ENCODE results near the gene WBP2NL. TPM values are rescaled to one million over a fixed set of nuclear protein-coding genes. Genes with fewer than 3 reads are reported as not detected.

The WBP2NL gene, protein sequence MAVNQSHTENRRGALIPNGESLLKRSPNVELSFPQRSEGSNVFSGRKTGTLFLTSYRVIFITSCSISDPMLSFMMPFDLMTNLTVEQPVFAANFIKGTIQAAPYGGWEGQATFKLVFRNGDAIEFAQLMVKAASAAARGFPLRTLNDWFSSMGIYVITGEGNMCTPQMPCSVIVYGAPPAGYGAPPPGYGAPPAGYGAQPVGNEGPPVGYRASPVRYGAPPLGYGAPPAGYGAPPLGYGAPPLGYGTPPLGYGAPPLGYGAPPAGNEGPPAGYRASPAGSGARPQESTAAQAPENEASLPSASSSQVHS
- total RNA-seq, result not detected in 2 replicates

DNA sequence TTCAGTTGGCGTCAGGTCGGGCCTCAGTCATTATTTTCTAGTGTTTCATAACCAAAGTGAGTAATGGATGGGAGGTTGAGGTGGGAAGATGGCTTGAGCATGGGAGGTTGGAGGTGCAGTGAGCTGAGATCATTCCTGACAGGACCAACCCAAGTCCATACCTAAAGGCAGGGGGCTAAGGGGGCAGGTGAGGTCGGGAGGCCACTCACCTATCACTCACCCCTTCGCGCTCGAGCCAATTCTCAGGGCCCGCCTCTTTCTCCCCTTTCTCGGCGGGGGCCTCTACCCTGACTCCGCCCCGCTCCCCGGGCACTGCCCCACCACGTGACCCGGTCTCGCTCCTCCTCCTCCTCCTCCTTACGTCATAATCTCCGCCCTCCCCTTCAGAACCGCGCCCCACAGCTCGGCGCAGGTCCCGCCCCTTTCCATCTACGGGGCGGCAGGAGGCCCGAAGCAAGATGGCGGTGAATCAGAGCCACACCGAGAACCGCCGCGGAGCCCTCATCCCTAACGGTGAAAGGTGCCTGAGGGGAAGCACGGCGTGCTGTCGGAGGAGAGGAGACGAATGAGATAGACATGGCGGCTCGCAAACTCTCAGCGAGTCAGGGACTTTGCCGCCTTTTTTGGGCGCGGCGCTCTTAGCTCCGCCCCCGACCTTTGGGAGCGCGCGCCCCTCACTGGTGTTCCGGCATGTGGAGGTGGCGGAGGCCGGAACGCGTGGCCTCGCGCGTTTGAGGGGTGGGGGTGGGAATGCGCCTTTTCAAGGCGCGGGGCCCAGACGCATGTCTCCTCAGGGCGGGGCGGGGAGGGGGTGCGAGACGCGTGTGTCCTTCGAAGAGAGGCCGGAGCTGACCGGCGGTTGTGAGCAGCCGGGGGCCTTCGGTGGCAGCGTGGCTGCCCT is at the start of gene WBP2NL:
Gene WBP2NL, plus strand, starts transcription at position 428 of the 901 bp plus-strand sequence. Its CDS starts 31 bp downstream, at position 459.

DNA sequence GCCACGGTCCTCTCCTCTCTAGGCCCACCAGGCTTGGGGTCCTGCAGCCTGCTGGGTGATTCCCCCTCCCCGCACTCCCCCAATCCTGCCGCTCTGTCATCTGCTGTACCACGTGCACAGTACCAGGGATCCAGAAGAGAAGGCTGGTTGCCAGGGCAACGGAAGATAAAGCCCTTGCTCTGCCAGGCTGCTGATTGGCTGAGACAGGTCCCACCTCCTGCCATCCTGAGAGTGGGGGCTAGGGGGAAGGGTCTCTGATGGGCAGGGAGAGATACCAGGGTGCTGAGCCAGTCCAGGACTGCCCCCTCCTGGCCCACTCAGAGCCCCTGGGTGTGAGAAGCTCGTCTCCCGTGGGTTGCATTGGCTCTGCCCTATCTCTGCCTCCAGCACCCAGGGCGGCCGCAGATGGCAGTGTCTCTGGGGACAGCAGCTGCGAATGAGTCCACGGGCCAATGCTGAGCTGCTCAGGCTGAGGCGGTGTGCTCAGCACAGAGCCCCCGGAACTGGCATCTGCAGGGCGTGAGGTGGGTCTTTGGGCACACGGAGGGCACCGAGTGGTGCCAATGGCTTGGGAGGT is 46.6 kb upstream of the WBP2NL start, which contains the start of gene SMIM45:
Gene SMIM45, plus strand, starts transcription at position 253 of the 577 bp plus-strand sequence.

DNA sequence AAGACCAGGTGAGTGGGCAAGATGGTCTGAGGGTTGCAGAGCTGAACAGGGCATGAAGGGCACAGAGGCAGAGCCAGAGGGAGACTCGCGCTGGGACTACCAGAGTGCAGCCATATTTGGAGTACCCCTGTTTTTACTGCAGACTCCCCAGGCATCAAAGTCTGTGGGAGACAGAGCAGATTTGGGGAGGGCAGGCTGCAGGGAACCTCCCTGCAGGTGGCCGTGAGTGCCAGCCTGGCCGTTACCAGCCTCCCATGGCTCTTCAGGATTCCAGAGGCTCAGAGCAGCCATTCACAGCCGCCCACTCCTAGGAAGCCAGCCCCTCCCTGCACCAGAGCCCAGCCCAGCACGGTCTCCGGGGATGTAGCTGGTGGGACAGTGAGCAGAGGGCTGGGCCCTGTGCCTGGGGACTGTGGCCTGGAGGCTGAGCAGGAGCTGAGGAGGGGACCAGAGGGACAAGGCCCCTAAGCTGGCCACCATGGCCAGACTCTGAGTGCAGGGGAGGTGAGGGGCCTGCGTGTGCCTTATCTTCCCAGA is 29.4 kb upstream of the WBP2NL start, which contains the start of gene SEPTIN3:
Gene SEPTIN3, plus strand, starts transcription at position 334 of the 537 bp plus-strand sequence. CDS start 2,050 bp downstream, outside the sequence.

DNA sequence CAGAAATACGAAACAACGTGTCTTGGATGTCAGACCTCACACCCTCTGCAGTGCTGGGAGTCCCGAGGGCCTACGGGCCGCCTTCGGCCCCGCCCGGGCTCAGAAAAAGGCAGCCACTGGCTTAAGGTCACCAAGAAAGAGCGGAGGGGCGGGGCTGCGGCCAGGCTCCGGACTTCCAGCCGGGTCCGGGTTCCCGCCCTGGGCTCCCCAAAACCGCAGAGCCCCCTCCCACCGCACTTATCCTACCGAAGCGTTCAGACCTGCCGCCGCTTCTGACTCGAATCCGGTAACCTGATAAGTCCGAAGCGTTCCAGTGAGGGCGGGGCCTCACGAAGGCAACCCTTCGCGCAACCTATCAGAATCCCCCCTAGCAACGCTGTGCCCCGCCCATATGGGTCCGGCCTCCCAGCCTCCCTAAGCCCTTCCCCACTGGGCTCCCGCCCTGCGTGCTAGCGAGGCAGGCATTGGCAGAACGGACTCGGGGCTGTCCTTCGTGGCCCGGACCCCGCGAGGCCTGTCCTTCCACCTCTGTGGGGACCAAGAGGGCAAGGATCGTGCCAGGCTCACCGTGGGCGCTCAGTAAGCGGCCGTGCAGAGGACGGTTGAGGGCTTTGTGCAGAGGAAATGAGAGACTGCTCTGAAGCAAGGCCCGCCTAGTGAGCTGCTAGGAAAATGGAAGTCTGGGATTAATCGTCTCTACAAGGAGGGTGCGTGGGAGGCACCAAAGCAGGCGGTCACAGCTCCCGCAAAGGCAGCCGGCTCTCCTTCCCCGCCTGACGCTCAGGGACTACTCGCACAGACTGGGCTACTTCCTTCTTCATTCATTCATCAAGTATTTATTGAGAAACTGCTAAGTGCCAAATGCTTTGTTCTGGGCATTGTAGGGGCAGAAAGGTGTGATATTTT is 72.2 kb downstream of the WBP2NL start, which contains the start of gene NAGA:
Gene NAGA, minus strand, starts transcription at position 296 of the 906 bp plus-strand sequence. CDS start 515 bp downstream, outside the sequence.

DNA sequence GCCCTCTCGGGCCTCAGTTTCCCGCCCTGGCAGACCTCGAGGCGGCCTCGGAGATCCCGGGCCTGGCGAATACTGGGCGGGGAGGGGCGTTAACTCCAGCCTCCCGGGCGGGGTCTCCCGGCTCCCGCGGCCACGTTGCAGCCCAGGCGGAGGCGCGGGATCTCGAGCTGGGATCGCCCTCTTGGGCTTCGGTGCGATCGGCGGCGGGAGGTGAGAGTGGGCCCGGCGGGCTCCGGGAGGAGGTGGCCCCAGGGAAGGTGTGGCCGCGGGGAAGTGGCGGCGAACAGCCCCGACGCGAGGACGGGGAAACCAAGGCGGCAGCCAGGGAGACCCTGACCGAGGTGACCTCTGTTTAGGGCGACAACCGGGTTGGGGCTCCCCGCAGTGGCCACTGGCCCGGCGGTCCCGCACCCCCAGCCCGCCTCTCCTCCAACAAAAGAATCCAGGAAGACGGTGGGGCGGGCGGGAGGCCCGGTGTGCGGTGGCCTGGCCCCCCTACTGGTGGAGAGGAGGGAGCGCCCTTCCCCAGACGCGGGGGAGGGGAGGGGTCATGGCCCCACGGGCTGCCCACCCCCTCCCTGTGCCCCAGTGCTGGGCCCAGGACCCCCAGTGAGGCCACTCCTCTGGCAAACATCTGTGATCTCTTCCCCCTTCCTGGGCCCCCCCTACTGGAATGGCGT is 75.7 kb downstream of the WBP2NL start, which contains the start of gene PHETA2:
Gene PHETA2, plus strand, starts transcription at position 117 of the 680 bp plus-strand sequence. CDS start 3,046 bp downstream, outside the sequence.

Other genes with a start within 250 kb of the WBP2NL start
- 4.5 and 11.8 TPM in 2 replicates for gene CCDC134, start 198.1 kb upstream of the WBP2NL start, total RNA-seq
- 36.5 and 58.2 TPM in 2 replicates for gene SREBF2, start 165.7 kb upstream of the WBP2NL start, total RNA-seq
- gene SHISA8, start 83.7 kb upstream of the WBP2NL start, total RNA-seq, result not detected in 2 replicates
- gene TNFRSF13C, start 72.0 kb upstream of the WBP2NL start, total RNA-seq, result not detected in 2 replicates
- 3.7 and 9.6 TPM in 2 replicates for gene CENPM, start 51.6 kb upstream of the WBP2NL start, total RNA-seq
- gene SEPTIN3, start 29.3 kb upstream of the WBP2NL start, total RNA-seq, result not detected in 2 replicates
- 22.6 and 24.6 TPM in 2 replicates for gene NAGA, start 72.0 kb downstream of the WBP2NL start, total RNA-seq
- gene PHETA2, start 75.5 kb downstream of the WBP2NL start, total RNA-seq, result 15.4 and 17.3 TPM in 2 replicates
- 0.81 and 7.8 TPM in 2 replicates for gene SMDT1, start 80.9 kb downstream of the WBP2NL start, total RNA-seq
- gene NDUFA6, start 92.0 kb downstream of the WBP2NL start, total RNA-seq, result 37.7 and 42.4 TPM in 2 replicates
- 0.18 TPM in 1 of 2 replicates, not detected in the other for gene CYP2D6, start 132.0 kb downstream of the WBP2NL start, total RNA-seq